ENCODE results near the gene MDFIC2.

- TF ChIP-seq CTCF (conservative IDR thresholded peaks at IDR 0.05; ENCODE audit: low read length) (no peak), EZH2phosphoT487 (IDR thresholded peaks at IDR 0.05; ENCODE audit: borderline replicate concordance, low read depth, low read length) (no peak)
Observed at GRCh38 chr3:70156808-70157207, 155.6 kb downstream of the MDFIC2 start.

All from OCI-LY7 (cell line).